Measurements from ENCODE around the gene CNOT2.

GRCh38 chr12:70383886-70384285, 140.7 kb downstream of the CNOT2 start:
- TF ChIP-seq POLR2AphosphoS5 (IDR thresholded peaks at IDR 0.05; ENCODE audit: low read depth, low read length): no peak
- TF ChIP-seq, protein P1, sequence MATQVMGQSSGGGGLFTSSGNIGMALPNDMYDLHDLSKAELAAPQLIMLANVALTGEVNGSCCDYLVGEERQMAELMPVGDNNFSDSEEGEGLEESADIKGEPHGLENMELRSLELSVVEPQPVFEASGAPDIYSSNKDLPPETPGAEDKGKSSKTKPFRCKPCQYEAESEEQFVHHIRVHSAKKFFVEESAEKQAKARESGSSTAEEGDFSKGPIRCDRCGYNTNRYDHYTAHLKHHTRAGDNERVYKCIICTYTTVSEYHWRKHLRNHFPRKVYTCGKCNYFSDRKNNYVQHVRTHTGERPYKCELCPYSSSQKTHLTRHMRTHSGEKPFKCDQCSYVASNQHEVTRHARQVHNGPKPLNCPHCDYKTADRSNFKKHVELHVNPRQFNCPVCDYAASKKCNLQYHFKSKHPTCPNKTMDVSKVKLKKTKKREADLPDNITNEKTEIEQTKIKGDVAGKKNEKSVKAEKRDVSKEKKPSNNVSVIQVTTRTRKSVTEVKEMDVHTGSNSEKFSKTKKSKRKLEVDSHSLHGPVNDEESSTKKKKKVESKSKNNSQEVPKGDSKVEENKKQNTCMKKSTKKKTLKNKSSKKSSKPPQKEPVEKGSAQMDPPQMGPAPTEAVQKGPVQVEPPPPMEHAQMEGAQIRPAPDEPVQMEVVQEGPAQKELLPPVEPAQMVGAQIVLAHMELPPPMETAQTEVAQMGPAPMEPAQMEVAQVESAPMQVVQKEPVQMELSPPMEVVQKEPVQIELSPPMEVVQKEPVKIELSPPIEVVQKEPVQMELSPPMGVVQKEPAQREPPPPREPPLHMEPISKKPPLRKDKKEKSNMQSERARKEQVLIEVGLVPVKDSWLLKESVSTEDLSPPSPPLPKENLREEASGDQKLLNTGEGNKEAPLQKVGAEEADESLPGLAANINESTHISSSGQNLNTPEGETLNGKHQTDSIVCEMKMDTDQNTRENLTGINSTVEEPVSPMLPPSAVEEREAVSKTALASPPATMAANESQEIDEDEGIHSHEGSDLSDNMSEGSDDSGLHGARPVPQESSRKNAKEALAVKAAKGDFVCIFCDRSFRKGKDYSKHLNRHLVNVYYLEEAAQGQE (IDR thresholded peaks at IDR 0.05; ENCODE audit: insufficient read depth in 1 of 2, low read depth in 2 of 2, low read length in 2 of 2): no peak
